NAMALWA (cell line): ENCODE data around the gene RCVRN.

Experiments used
- DNase-seq: peaks from one replicate; pipeline ENCODE4 v3.0.0-alpha.2; 2015; ENCODE audit warnings: low spot score

Gene RCVRN

DNA sequence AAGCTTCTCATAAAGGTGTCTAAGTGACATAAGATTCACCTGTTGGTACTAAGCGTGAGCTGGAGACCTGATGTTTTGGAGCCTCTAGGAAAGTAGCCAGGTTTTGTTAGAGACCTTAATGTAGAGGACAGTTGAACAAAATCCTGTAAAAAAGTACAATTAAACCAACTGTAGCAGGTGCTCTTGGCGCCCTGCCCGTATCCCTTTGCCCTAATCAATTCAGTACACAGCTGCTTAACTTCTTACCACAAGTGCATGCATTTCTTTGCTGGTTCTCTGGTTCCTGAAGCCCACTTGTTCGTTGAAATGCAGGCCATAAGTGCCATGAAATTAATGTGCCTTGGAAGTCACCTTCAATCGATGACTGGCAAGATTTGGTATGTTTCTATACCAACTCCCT lies 54.9 kb downstream of the RCVRN start:
- DNase-seq, result no peak
